ENCODE results near the gene SOCS1. TPM values are rescaled to one million over a fixed set of nuclear protein-coding genes. Genes with fewer than 3 reads are reported as not detected.

SOCS1 gene
- total and polyA plus RNA-seq, 2 of the 8 experiments (the other 6 are each of a cell fraction or from before 2014, with no cell fraction given): 21.0 to 48.9 TPM

DNA sequence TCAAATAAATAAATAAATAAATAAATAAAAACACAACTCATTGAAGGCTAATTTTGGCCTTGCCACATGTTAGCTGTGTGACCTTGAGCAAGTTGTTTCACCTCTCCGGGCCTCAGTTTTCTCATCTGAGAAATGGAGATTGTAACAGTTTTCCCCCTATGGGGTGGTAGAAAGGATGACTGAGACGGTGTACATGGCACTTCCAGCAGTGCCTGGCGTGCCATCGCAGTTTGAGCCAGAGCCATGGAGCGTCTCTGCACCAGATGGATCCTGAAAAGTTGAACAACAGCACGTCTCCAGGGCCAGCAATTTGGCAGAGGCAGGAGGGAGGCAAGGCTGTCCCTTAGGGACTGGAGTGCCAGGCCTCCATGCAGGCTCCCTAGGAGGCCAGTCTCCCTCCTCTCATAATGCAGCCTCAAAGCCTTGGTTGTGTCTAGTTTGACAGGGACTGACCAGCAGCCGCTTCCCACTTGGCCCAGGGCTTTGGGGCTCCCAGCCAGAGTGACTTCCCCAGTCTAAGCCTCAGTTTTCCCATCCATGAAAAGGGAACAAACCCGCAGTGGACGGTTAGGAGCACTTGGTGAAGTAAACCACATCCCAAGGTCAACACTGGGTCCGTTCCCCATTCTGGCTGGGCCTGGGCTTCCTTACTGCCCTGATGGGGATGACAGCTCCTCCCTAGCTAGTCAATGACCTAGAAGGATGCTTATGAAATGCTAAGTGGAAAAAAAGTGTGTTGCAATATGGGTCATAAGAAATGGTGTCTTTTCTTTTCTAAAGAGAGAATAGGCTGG, 19.3 kb downstream of the SOCS1 start:
- Histone ChIP-seq H4K20me1 (replicated peaks in 1 of 2; ENCODE audit: control insufficient read depth in 1 of 2, insufficient read depth in 2 of 2, low read length in 2 of 2) (no peaks in the 10 kb centered on the region), H3K18ac (ENCODE audit: extremely low read depth, low read length) (no peak overlapping the region), H4K8ac (ENCODE audit: extremely low read depth, insufficient read depth, low read length) (no peak overlapping the region; the same call in 1 of the 2 replicates), H3K4me3 (ENCODE audit: extremely low read depth in 1 of 4, insufficient read depth in 2 of 4, low read depth in 3 of 4, low read length in 4 of 4) (no peak overlapping the region), H2BK20ac (ENCODE audit: low read length) (no peak overlapping the region), H2AK5ac (ENCODE audit: low read depth, low read length) (no peak overlapping the region), H2BK12ac (ENCODE audit: low read depth, low read length) (no peak overlapping the region), H3K56ac (replicated peaks; ENCODE audit: insufficient read length, low read depth, low read length) (no peak overlapping the region), H2BK5ac (ENCODE audit: low read depth, low read length) (0 out of 2 replicates have a peak overlapping the region, but pooled peaks have one; percentile 52), H3K36me3 (ENCODE audit: control insufficient read depth in 2 of 4, insufficient read depth in 4 of 4, low read length in 3 of 4) (no peaks in the 10 kb centered on the region), H3K4ac (replicated peaks; ENCODE audit: insufficient read length, low read depth, low read length) (no peak overlapping the region), H3K4me2 (ENCODE audit: insufficient read depth in 1 of 2, low read depth in 2 of 2, low read length in 2 of 2) (no peak overlapping the region), H3K4me1 (replicated peaks in 1 of 4; ENCODE audit: control insufficient read depth in 3 of 4, insufficient read depth in 4 of 4, low read length in 3 of 4) (peaks cover 0 to 9% (median 2%) of the 10 kb centered on the region in 4 experiments; a peak in 3 of 7 replicates), H3K23ac (ENCODE audit: insufficient read length) (no peak overlapping the region), H2BK15ac (ENCODE audit: low read length) (0 out of 2 replicates have a peak overlapping the region, but pooled peaks have one; percentile 46), H3K79me2 (ENCODE audit: control insufficient read depth in 1 of 2, insufficient read depth in 2 of 2, low read length in 2 of 2) (no peaks in the 10 kb centered on the region), H3K23me2 (ENCODE audit: low read depth, low read length) (no peaks in the 10 kb centered on the region), H3K9ac (replicated peaks in 1 of 4; ENCODE audit: extremely low read depth in 1 of 4, low read depth in 3 of 4, low read length in 3 of 4) (no peak overlapping the region), H3K27me3 (replicated peaks in 1 of 4; ENCODE audit: control insufficient read depth in 3 of 4, extremely low read depth in 1 of 4, insufficient read depth in 3 of 4, low read length in 3 of 4) (no peaks in the 10 kb centered on the region), H3K14ac (ENCODE audit: insufficient read length) (no peak overlapping the region), H2BK120ac (replicated peaks; ENCODE audit: low read depth, low read length) (no peak overlapping the region), H2AFZ (ENCODE audit: low read length) (no peak overlapping the region), H4K91ac (replicated peaks; ENCODE audit: insufficient read length, low read length) (no peak overlapping the region), H3K79me1 (ENCODE audit: low read depth, low read length) (no peaks in the 10 kb centered on the region), H4K5ac (ENCODE audit: insufficient read length, low read depth, low read length) (no peak overlapping the region), H3K9me3 (ENCODE audit: insufficient read depth in 2 of 2, low read depth in 1 of 2, low read length in 1 of 2) (0 out of 4 replicates have a peak, but pooled peaks cover 0 to 3% of the 10 kb centered on the region in 2 experiments), H3K27ac (ENCODE audit: low read depth, low read length) (no peak overlapping the region)
- TF ChIP-seq NANOG (IDR thresholded peaks at IDR 0.05; ENCODE audit: insufficient read depth, low read depth, low read length, poor library complexity, severe bottlenecking) (no peak), RBBP5 (IDR thresholded peaks at IDR 0.05; ENCODE audit: borderline replicate concordance, low read depth, low read length) (no peak), BRCA1 (IDR thresholded peaks at IDR 0.05; ENCODE audit: low read depth, low read length) (no peak), SIRT6 (IDR thresholded peaks at IDR 0.05; ENCODE audit: low read length) (no peak), TAF1 (IDR thresholded peaks at IDR 0.05; ENCODE audit: low read depth, low read length) (no peak), JUN (IDR thresholded peaks at IDR 0.05; ENCODE audit: low read depth, low read length) (no peak), SIX5 (IDR thresholded peaks at IDR 0.05; ENCODE audit: low read depth, low read length) (no peak), CBX8 (IDR thresholded peaks at IDR 0.05; ENCODE audit: borderline replicate concordance, low read depth, low read length) (no peak), CTBP2 (IDR thresholded peaks at IDR 0.05; ENCODE audit: borderline replicate concordance, insufficient read depth, insufficient read length, low read length) (no peak), GABPA (IDR thresholded peaks at IDR 0.05; ENCODE audit: borderline replicate concordance, insufficient read depth, low read length) (no peak), RXRA (IDR thresholded peaks at IDR 0.05; ENCODE audit: insufficient read depth, low read depth, low read length) (no peak)
- WGBS, 2 experiments (ENCODE audit: extremely low coverage in 1 of 2, insufficient coverage in 1 of 2, insufficient read length in 1 of 2, insufficient replicate concordance in 2 of 2, low coverage in 1 of 2, low lambda C conversion rate in 2 of 2, missing lambda C conversion rate in 1 of 2): 80% methylated on average over 9 of the region's 10 CpGs; no CpG with 5 or more reads in 1 of the 2 experiments
- CTCF ChIA-PET (ENCODE audit: partially characterized antibody): interaction anchor here (0.6 to 2.0 kb wide), 4 partner anchors 15 to 47 kb away, joined by 3 to 4 read pairs (median 3); no protein-coding TSS in a partner anchor
- no peak for FAIRE-seq
- POLR2A ChIA-PET (ENCODE audit: partially characterized antibody): interaction anchor here (0.6 to 3.6 kb wide), 2 partner anchors 19 to 165 kb away, joined by 3 to 15 read pairs; partner anchors contain the start of gene SOCS1
- DNase-seq (ENCODE audit: low read depth in 1 of 2, low spot score in 2 of 2): no peak

Measured in H1 (cell line).